Measurements from ENCODE around the gene SLC4A11. TPM values are rescaled to one million over a fixed set of nuclear protein-coding genes. Genes with fewer than 3 reads are reported as not detected.

SLC4A11 gene
- total RNA-seq, 1 experiment from 2014 or later, result 1.1 TPM

GRCh38 chr20:3258429-3258828, 19.4 kb upstream of the SLC4A11 start:
- CTCF ChIA-PET, result no interaction called here
- no peaks in the 10 kb centered on the region for H3K27me3 ChIP-seq (replicated peaks; ENCODE audit: insufficient read depth, low read depth, low read length, poor library complexity)
- POLR2A ChIA-PET (ENCODE audit: low non-redundant PET), result no interaction called here
- no TSS peak for BruUV-seq (replicated peaks)
- no peak overlapping the region for H3K27ac ChIP-seq (ENCODE audit: low read depth, low read length, poor library complexity, severe bottlenecking)
- H3K4me3 ChIP-seq (ENCODE audit: low read depth, low read length, poor library complexity, severe bottlenecking), result no peak overlapping the region
- no peaks in the 10 kb centered on the region for H3K4me1 ChIP-seq (ENCODE audit: insufficient read depth, low read length, poor library complexity, severe bottlenecking)
- no peak for DNase-seq (ENCODE audit: low spot score)
- H3K36me3 ChIP-seq (ENCODE audit: insufficient read depth, low read length, poor library complexity, severe bottlenecking), result no peaks in the 10 kb centered on the region
- intact Hi-C loops (cut with micrococcal nuclease; ENCODE audit: unreplicated experiment), result no loop called here
- TF ChIP-seq CTCF (conservative IDR thresholded peaks at IDR 0.05; ENCODE audit: low read depth, low read length) (no peak), EZH2 (IDR thresholded peaks at IDR 0.05; ENCODE audit: borderline replicate concordance, low read depth, low read length, poor library complexity, severe bottlenecking) (no peak)
- H3K9me3 ChIP-seq (ENCODE audit: low read depth, low read length, poor library complexity, severe bottlenecking), result no peaks in the 10 kb centered on the region

- H3K27ac ChIP-seq (ENCODE audit: low read depth, low read length, poor library complexity, severe bottlenecking), result no peak overlapping the region
- H3K27me3 ChIP-seq (replicated peaks; ENCODE audit: insufficient read depth, low read depth, low read length, poor library complexity), result no peaks in the 10 kb centered on the region
- TF ChIP-seq CTCF (conservative IDR thresholded peaks at IDR 0.05; ENCODE audit: low read depth, low read length) (no peak), EZH2 (IDR thresholded peaks at IDR 0.05; ENCODE audit: borderline replicate concordance, low read depth, low read length, poor library complexity, severe bottlenecking) (no peak)
- H3K4me1 ChIP-seq (ENCODE audit: insufficient read depth, low read length, poor library complexity, severe bottlenecking), result no peaks in the 10 kb centered on the region
- H3K9me3 ChIP-seq (ENCODE audit: low read depth, low read length, poor library complexity, severe bottlenecking), result no peaks in the 10 kb centered on the region
- no peak for DNase-seq (ENCODE audit: low spot score)
- ChIA-PET POLR2A (ENCODE audit: low non-redundant PET) (no interaction called here), CTCF (no interaction called here)
- H3K4me3 ChIP-seq (ENCODE audit: low read depth, low read length, poor library complexity, severe bottlenecking), result no peak overlapping the region
- BruUV-seq (replicated peaks), result no TSS peak
- intact Hi-C loops (cut with micrococcal nuclease; ENCODE audit: unreplicated experiment), result no loop called here
- no peaks in the 10 kb centered on the region for H3K36me3 ChIP-seq (ENCODE audit: insufficient read depth, low read length, poor library complexity, severe bottlenecking)
Measured at GRCh38 chr20:3255728-3256127, 16.7 kb upstream of the SLC4A11 start.

- CTCF ChIA-PET, result no interaction called here
- Histone ChIP-seq H3K9me3 (ENCODE audit: low read depth, low read length, poor library complexity, severe bottlenecking) (no peaks in the 10 kb centered on the region), H3K36me3 (ENCODE audit: insufficient read depth, low read length, poor library complexity, severe bottlenecking) (no peaks in the 10 kb centered on the region), H3K4me1 (ENCODE audit: insufficient read depth, low read length, poor library complexity, severe bottlenecking) (peaks cover 10% of the 10 kb centered on the region), H3K27ac (ENCODE audit: low read depth, low read length, poor library complexity, severe bottlenecking) (no peak overlapping the region), H3K4me3 (ENCODE audit: low read depth, low read length, poor library complexity, severe bottlenecking) (no peak overlapping the region), H3K27me3 (replicated peaks; ENCODE audit: insufficient read depth, low read depth, low read length, poor library complexity) (no peaks in the 10 kb centered on the region)
- no TSS peak for BruUV-seq (replicated peaks)
- TF ChIP-seq CTCF (conservative IDR thresholded peaks at IDR 0.05; ENCODE audit: low read depth, low read length) (no peak), EZH2 (IDR thresholded peaks at IDR 0.05; ENCODE audit: borderline replicate concordance, low read depth, low read length, poor library complexity, severe bottlenecking) (no peak)
- no peak for DNase-seq (ENCODE audit: low spot score)
- POLR2A ChIA-PET (ENCODE audit: low non-redundant PET), result no interaction called here
- intact Hi-C loops (cut with micrococcal nuclease; ENCODE audit: unreplicated experiment), result no loop called here
Measured at GRCh38 chr20:3251806-3252205, 12.8 kb upstream of the SLC4A11 start.

Measured in A673 (cell line).